ENCODE data around the gene ANKFN1.
"Not testable (repeated sequence)": the region's sequence is repeated elsewhere in the genome, so short reads cannot be mapped to it uniquely, and the experiment has no call there.

ANKFN1 gene

DNA sequence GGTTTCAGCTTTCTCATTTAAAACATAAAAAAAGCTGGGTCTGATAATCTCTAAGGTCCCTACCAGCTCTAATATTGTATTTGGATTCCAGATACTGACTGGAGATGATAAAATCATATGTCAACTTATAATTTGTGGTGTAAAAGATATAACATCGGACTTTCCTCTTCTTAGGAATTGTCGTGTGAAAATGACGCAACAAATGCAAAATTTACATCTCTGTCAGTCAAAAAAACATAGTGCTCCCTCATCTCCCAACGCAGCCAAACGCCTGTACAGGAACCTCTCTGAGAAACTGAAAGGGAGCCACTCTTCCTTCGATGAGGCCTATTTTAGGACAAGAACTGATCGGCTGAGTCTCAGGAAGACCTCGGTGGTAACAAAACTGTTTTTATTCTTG is 197.3 kb downstream of the ANKFN1 start:
- no peak for DNase-seq

DNA sequence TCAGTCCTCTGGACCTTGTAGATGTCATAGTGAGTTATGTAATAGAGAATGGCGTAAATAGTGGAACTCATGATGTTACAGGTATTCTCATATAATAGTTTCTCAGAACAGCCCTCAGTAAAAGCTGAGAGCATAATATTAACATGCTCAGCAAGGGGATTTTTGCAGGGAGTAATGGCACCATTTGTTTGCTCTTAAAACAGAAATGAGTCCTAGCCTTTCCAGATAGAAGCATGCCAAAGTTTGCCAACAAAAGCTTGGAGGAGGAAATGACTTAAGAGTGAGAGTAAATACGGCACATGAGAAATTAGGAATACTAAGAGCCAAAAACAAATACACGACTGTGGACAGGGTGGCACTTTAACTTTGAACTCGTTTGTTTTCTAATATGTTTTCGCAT is 198.4 kb downstream of the ANKFN1 start:
- DNase-seq: no peak

DNA sequence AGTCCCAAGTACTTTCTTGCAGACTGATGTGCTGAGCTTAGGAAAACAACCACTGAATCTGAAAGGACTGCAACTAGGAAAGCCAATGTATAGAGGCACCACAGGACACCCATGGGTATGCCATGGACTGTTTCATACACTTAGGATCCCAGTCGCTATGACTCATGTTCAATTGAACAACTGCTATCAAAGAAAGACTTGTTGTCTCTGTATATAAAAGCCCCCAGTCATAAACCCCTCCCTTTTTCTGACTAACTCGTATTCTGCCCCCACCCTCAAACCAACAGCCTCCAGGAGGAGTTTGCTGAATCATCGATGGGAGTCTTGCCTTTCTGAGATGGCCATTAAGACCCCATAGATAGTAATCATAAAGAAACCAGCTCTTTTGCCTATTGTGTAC is 205.4 kb downstream of the ANKFN1 start:
- DNase-seq: no peak

DNA sequence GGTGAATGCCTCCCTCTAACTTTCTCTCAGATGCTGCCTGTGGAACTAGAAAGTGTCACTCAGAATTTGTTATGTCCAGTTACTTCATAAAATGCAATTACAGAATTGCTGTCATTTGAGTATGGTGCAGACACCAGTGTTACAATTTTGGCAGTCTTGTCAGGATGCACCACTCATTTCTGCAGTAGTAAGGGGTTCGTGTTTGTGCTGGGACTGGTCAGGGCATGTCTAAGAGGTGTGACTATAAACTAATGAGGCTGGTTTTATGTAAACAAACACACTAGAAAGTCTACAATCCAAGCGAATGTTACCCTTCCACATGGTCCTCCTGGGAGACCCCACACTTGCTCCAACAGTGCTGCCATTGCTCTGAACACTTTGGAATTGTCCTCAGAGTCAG is 206.2 kb downstream of the ANKFN1 start:
- no peak for DNase-seq

DNA sequence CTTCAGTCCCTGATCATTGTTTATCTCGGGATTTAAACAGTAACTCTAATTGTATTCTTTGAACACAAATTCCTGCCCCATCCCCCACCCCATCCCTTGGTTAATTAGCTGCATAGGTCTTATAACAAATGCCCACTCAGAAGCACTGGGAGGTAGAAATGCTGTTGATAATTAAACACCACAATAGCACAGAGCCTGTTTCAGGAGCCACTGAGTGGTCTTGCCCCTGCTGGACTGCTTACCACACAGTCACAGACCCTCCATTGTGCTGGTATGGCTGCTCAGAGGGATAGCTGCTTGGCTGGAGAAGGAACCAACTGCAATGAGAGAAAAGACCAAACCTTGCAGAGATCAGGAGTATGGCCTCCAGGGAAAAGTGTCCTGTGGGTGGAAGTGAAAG is 214.1 kb downstream of the ANKFN1 start:
- peak in 1 of 2 donors; percentile 4 for DNase-seq

DNA sequence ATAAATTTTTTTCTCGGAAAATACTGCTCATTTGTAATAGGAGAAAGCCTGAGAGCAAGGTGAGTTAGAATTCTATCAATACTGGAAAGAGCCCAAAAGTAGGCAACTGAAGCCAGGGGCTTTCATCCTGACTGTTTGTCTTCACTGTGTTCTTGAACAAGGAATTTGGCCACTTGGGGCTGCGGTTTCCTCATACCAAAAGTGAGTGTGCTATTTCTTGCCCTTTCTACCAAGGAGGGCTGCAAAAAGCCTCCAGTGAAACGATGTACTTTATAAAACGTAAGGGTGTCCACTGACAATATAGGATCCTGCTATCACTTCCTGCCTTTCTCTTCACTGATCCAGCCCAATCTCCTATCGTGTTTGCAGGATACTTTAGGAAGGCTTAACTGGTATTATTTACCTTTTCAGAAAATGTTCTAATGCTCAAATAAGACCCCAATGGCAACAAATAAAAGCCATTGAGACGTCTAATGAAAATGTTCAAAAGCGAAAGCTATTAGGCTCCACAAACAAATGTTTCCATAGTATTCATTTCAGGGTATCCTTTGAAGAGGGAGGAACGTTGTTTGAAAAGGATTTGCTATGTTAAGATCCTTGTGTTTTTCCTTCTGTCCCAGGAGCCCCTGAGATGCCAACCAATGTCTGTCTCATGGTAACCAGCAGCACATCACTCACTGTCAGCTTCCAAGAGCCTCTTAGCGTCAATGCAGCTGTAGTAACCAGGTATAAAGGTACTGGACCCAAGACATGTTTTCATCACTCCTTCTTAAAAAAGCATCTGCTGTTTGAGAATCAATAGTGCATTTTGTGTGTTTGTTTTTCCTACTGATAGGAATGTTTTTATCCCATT is 220.9 kb downstream of the ANKFN1 start:
- DNase-seq: no peak

DNA sequence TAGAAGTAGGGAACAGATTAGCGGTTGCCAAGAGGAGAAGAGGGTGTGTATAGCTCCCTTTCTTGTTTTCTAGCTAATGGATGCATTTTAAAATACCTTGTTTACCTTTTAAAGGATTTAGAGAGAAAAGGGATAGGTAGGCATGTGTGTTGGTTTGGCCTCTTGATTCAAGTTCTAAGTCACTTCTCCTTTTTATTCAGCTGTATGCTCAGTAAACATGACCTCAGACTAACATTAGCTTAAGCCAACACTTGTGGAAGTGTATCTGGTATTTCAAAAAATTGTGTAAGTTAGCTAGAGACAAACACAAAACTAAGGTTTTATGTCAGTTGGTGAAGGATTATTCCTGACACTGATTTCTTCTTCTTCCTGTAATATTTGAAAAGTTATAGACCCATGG is 236.1 kb downstream of the ANKFN1 start:
- DNase-seq: peak in 1 of 2 donors; percentile 31

DNA sequence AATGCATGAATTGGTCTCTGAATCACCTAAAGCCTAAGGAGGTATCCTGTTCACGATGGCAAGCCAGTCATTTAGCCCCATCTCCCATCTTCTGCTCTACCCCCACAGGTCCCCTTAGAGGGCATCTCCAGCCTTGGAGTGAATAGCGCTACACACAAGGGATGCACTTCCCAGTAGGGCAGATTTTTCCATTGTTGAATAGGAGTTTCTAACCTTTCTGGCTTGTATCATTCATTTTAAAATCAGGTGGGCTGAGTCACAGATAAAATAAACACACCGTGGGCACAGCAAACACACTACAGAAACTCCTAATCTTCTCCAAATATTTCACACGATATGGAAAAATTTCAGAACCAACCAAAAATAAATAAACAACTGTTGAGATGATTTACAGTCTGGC is 239.0 kb downstream of the ANKFN1 start:
- no peak for DNase-seq

DNA sequence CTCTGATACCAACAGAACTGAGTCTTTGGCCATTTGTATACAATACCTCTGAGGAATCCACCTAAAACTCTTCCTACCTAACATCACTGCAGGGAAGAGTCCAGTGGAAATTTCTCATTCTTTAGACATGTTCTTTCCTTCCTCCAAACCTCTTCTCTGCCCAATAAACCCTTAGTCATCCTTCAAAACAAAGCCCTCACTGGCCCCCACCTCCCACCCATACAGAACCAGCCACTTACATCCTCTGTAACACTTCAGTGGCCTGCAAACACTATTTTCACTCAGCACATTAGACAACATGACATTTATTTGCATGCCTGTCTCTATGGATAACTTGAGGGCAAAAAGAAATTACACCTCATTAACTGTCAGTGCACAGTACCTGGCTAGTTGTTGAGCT is 239.9 kb downstream of the ANKFN1 start:
- no peak for DNase-seq

DNA sequence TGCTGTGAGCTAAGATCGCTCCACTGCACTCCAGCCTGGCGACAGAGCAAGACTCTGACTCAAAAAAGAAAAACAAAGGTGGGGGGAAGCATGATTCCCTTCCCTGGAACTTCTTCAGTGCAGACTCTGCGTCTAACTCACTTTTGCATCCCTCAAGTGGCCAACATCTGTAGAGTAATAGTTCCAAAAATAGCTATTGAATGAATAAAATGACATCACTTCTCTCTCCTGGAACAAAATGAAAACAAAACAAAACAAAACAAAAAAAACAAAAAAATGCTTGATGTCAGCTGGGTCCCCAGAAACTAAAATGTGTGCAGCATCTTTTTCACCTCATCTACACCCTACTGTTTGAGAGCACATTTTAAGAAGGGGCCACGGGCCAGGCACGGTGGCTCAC is 242.5 kb downstream of the ANKFN1 start:
- no peak for DNase-seq

DNA sequence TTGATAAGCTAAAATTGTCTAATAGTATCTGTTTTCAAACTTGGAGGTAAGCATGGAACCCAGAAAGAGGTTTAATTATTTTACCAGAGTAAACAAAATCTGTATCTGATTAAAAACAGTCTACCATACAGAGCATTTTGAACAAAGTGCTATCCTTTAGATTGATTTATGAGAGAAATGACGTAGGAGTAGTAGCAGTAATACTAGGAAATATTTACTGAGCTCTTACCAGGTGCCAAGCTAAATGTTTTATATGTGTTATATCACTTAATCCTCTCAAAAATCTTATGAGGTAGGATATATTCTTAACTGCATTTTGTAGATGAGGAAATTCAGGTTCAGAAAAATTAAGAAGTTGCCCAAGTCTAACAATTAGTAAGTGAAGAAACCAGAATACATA is 253.8 kb downstream of the ANKFN1 start:
- no peak for DNase-seq

DNA sequence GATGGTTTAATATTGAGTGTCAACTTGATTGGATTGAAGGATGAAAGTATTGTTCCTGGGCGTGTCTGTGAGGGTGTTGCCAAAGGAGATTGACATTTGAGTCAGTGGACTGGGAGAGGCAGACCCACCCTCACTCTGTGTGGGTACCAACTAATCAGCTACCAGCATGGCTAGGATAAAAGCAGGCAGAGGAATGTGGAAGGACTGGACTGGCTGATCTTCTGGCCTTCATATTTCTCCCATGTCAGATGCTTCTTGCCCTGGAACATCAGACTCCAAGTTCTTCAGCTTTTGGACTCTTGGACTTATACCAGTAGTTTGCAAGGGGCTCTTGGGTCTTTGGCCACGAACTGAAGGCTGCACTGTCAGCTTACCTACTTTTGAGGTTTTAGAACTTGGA is 259.1 kb downstream of the ANKFN1 start:
- not testable (repeated sequence) for DNase-seq

DNA sequence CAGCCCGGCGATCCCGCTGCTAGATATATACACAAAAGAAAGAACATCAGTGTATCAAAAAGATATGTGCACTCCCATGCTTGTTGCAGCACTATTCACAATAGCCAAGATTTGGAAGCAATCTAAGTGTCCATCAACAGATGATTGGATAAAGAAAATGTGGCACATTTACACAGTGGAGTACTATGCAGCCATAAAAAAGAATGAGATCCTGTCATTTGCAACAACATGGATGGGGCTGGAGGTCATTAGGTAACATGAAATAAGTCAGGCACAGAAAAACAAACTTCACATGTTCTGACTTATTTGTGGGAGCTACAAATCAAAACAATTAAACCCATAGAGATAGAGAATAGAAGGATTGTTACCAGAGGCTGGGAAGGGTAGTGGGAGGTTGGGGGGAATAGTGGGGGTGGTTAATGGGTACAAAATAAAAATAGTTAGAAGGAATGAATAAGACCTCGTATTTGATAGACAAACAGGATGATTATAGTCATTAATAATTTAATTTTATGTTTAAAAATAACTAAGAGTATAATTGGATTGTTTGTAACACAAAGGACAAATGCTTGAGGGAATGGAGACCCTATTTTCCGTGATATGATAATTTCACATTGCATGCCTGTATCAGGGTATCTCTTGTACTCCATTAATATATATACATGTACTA is 263.5 kb downstream of the ANKFN1 start:
- no peak for DNase-seq

DNA sequence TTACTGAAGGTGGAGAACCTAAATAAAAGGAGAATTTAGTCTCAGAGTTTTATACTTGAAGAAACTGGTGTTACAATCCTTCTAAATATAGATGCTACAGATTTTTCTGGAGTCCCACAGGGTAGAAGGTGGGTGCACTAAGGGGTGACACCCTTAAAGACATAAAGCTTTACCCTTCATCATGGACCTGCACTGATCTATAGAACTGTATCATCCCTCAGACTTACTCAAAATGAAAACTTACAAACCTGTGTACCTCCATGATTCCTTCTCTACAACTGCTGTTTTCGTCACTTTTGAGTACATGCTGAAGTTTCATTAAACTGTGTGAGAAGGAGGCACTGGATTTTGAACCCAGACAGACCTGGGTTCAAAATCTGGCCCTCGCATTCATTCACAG is 270.7 kb downstream of the ANKFN1 start:
- DNase-seq: no peak

DNA sequence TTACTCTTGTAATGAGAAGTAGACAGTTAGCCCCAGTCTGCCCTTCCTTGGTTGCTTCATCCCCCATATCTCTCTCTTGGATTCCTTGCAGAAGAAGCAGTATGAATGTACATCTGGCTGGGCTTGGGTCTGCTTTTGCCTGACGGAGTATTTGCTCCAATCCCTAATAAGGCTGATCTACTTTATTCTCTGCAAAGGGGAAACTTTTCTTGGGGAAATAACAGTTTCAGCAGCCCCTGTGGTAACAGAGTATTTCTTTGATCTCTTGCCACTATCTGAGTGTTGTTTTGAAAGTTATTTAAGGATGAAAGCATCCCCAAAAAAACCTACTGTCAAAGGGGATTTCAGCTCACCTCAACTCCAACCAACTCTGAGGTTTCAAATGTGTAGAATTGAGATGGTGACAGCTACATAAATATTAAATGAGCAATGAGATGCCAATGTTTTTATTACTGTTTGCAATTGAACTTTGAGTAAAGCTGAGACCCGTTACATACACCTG is 271.3 kb downstream of the ANKFN1 start:
- DNase-seq: no peak

DNA sequence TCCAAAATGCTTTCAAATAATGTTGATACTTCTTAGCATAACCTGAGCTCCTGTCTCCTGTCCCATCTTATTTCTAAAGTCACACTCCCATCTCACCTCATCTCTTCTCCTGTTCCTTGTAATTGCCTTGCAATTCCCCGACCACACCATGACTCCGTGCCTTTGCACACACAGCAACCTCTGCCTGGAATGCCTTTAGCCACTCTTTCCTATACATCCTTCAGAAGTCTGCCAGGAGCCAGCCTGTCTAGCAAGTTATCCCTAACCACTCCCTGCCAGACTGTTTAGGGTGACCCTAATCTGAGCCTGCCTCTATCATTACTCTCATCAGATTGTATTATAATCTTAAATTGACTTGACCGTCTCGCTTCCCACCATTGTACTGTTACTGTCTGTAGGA is 272.2 kb downstream of the ANKFN1 start:
- no peak for DNase-seq

DNA sequence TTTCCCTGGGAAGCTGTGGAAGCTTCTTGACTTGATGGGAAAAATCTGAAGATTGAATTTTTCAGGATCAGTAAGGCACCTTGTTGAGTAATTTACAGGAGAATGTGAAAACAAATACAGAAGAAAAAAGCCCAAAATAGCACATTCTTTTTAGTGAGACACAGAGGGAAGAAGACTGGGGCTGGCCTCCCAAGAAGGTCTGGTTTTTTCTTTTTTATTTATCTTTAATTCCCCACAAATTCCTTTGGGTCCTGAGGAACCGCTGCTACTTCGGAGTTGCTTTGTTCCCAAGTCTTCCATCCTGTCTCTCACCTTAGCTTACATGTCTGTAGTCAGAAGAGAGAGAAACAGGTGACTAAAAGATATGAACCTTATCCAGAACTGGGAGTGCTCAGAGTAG is 273.6 kb downstream of the ANKFN1 start:
- no peak for DNase-seq

DNA sequence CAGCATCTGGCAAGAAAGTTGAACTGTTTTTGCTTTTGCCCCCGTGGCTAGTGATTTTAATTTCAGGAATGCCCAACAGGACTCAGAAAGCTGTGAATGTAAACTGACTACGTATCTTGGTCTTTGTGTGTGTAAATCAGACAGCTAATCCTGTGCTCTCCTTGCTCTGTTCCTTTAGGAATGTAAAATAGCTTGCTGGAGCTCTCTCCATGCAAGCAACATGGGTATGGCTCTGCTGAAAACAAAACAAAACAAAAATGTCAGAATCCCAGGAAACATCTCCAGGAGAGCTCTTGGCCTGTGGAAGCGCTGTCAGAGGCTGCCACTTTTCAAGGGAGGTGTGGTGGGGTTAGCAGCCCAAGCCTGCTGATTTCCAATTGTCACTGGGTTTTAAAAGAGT is 278.5 kb downstream of the ANKFN1 start:
- no peak for DNase-seq

DNA sequence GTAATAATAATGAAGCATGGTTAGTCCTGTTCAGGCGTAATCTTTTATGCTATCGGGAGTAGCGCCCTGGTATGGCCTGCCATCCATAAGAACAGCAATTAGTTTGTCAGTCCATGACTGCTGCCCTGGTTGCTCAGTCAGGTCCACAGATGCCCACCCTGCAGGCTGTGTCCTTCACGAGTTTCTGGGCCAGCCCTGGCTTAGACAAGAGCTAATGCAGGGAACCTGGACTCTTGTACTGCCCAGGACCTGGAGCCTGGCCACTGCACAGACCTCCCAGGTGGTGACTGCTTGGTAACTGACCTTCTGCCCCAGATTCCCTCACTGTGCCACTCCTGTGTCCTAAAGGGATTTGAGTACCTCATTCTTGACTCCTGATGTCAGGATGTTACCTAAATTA is 279.2 kb downstream of the ANKFN1 start:
- DNase-seq: no peak

DNA sequence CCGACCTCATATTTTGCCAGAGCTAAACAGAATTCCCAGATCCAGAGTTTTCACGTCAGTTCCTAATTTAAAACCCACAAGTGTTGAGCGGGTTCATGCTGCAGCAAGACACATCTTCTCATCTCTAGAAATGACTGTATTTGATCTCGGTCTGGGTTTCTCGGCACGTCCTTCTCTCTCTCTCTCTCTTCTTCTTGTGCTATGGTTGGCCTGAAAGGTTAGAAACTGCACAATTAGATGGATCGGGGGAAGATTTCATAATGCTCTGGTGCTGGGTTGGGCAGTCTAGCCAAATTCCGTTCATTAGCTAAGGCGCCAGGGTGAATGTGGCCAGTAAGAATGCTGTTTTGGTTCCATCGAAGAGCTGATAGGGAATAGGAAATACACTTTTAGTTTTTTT is 281.3 kb downstream of the ANKFN1 start:
- DNase-seq: no peak

DNA sequence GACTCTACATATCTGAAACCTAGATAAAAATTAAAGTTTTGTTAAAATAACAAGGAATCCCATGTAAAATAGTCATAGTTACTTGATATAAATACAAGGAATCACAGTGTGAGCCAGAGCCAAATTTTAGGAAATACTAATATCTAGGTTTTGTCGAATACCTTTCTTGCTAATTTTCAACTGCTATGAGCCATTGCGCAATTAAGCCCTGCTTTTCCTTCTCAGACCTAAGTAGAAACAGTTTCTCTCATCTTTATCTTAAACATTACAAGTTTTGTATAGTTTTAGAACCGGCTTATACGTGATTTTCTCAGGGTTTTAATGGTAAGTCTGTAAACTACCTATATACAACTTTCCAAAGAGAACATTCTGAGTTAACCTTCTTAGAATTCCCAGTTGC is 282.9 kb downstream of the ANKFN1 start:
- DNase-seq: no peak

DNA sequence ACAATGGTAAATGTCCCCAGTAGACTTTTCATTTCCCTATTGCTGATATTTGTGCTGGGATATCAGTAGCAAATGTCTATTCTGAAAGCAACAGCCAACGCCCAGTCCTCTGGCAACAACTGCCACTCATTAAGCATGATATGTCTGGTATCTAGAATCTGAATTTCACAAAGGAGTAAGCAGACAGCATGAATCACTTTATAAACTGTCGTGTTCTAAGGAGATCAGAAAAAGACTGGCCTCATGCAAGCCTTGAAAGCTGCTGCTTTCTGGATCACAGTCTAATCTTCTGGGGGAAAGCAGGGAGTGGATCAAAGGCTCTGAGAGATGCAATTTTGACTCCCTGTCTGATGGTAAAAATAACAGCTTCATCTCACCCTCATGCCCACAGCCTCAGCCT is 287.1 kb downstream of the ANKFN1 start:
- DNase-seq: no peak

DNA sequence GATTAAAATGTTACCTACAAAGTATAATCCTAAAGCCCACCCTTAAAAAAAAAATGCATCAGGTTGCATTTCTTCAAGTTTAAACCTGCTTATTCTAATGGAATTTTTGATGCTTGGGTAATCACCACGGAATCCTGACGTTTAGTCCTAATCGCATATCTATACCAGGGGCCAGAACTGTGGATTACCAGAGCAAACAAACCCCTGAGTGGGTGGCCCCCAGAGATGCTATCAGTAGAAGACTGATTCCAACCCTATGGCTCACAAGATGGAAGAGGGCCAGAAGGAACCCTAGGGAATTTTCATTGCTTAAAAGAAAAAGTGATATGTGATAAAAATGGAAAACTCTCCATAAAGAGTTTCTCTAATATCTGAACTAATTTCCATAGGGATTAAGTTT is 288.0 kb downstream of the ANKFN1 start:
- no peak for DNase-seq

DNA sequence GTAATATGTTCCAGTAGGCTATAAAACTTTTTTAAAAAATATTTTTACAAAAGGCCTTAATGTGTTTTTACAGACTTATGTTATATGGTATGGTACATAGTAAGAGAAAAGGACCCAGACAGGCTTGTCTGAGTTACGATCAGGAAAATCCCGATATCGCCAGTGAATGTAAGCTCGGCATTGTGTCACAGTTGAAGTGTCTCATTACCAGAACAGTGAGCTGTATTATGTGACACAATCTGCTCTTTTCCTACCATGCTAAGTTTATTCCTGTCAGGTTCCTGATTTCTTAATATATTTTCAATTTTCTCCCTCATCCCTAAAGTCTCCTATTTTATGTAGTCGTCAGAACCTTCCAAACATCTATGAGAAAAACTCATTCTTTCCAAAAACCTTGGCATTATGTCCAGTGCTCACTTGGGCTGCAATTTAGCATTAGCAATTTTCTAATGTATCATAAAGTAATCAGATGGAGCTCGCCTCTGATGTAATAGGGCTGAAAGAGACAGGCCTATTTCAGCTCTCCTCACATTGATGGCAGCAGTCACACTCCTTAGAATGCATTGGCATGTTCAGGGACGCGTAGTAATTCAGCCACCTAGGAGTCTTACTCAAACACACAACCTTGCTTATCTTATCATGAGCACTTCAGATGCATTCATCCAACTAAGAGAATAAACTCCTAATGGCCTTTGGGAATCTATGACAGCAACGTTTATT is 292.6 kb downstream of the ANKFN1 start:
- no peak for DNase-seq

Measured in inflammatory macrophage (primary cell).